ELR (cell line): Measurements from ENCODE around the gene ARRB1.
A peak's percentile ranks its signal among the peaks of the same experiment; 100 is the strongest.
"Not testable (repeated sequence)": the region's sequence is repeated elsewhere in the genome, so short reads cannot be mapped to it uniquely, and the experiment has no call there.

ENCODE experiments used
- DNase-seq: peaks from one replicate; pipeline ENCODE4 v3.0.0-alpha.2; 2015; ENCODE audit warnings: low read depth

The ARRB1 gene

GRCh38 chr11:75298976-75299260, 52.5 kb downstream of the ARRB1 start:
- no peak for DNase-seq

GRCh38 chr11:75298191-75298975, 53.1 kb downstream of the ARRB1 start:
- DNase-seq: no peak

GRCh38 chr11:75293903-75294302, 57.6 kb downstream of the ARRB1 start:
- DNase-seq: no peak

- DNase-seq: no peak
These were observed 58.5 kb downstream of the ARRB1 start for GRCh38 chr11:75292943-75293342.

- no peak for DNase-seq
These were observed 59.7 kb downstream of the ARRB1 start for GRCh38 chr11:75291741-75292140.

- no peak for DNase-seq
These were observed 61.5 kb downstream of the ARRB1 start for GRCh38 chr11:75289919-75290318.

- DNase-seq: no peak
These were observed 62.0 kb downstream of the ARRB1 start for GRCh38 chr11:75289511-75289760.

GRCh38 chr11:75287579-75287978, 63.9 kb downstream of the ARRB1 start:
- DNase-seq: no peak

- no peak for DNase-seq
These were observed 64.5 kb downstream of the ARRB1 start for GRCh38 chr11:75286826-75287465.

- DNase-seq: no peak
These were observed 65.6 kb downstream of the ARRB1 start for GRCh38 chr11:75285776-75286360.

- no peak for DNase-seq
These were observed 68.0 kb downstream of the ARRB1 start for GRCh38 chr11:75283391-75283931.

GRCh38 chr11:75281469-75282095, 69.9 kb downstream of the ARRB1 start:
- DNase-seq: no peak

GRCh38 chr11:75280770-75281468, 70.5 kb downstream of the ARRB1 start:
- DNase-seq: no peak

- DNase-seq: peak; percentile 72
These were observed 71.2 kb downstream of the ARRB1 start for GRCh38 chr11:75280227-75280701.

- DNase-seq: no peak
These were observed 72.2 kb downstream of the ARRB1 start for GRCh38 chr11:75279273-75279672.

- no peak for DNase-seq
These were observed 73.3 kb downstream of the ARRB1 start for GRCh38 chr11:75277991-75278790.

GRCh38 chr11:75277211-75277805, 74.2 kb downstream of the ARRB1 start:
- no peak for DNase-seq

- no peak for DNase-seq
These were observed 74.8 kb downstream of the ARRB1 start for GRCh38 chr11:75276686-75277085.

GRCh38 chr11:75276186-75276585, 75.3 kb downstream of the ARRB1 start:
- DNase-seq: no peak

GRCh38 chr11:75275581-75275980, 75.9 kb downstream of the ARRB1 start:
- DNase-seq: no peak

GRCh38 chr11:75274716-75275115, 76.7 kb downstream of the ARRB1 start:
- not testable (repeated sequence) for DNase-seq
